ENCODE measurements around the gene DNAH17.
A peak's percentile ranks its signal among the peaks of the same experiment; 100 is the strongest.

DNAH17 gene

GRCh38 chr17:78602246-78602645 is 25.1 kb upstream of the DNAH17 start:
- DNase-seq (ENCODE audit: low spot score), result no peak

GRCh38 chr17:78601577-78602190 is 24.5 kb upstream of the DNAH17 start:
- DNase-seq (ENCODE audit: low spot score), result no peak

- no peak for DNase-seq (ENCODE audit: low spot score)
These were observed 23.1 kb upstream of the DNAH17 start for GRCh38 chr17:78600181-78600721.

DNA sequence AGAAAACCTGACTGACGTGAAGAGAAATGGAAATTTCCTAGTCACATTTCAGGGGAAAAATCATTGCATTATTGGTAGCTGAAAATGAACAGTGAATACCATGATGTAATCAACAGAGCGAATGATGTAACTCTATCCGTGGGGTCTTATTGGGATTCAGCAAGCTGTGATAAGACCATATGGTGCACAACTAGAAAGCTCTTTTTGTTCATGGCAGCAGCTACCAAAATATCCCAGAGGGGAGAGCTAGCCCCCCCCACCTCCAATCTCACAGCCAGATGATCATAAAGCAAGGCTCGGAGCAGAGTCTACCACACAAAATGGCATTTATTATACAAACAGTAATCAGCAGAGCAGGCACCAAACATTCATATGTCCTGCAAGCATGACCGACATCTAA is 22.2 kb upstream of the DNAH17 start:
- DNase-seq (ENCODE audit: low spot score), result no peak

DNA sequence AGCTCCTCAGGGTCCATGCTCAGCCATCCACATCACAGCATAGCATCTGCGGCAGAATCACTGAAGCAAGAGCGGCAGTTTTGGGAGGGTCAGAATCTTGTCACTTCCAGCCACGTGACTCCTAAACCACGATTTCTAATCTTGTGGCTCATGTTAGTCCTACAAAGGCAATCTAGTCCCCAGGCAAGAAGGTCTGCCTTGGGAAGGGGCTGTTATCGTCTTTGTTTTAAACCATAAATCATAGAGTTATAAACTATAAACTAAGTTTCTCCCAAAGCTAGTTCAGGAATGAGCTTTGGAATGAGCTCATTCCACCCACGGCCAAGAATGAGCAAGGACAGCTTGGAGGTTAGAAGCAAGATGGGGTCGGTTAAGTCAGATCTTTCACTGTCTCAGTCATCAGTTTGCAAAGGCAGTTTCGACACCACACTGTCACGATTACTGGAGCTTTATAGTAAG is 20.8 kb upstream of the DNAH17 start:
- no peak for DNase-seq (ENCODE audit: low spot score)

DNA sequence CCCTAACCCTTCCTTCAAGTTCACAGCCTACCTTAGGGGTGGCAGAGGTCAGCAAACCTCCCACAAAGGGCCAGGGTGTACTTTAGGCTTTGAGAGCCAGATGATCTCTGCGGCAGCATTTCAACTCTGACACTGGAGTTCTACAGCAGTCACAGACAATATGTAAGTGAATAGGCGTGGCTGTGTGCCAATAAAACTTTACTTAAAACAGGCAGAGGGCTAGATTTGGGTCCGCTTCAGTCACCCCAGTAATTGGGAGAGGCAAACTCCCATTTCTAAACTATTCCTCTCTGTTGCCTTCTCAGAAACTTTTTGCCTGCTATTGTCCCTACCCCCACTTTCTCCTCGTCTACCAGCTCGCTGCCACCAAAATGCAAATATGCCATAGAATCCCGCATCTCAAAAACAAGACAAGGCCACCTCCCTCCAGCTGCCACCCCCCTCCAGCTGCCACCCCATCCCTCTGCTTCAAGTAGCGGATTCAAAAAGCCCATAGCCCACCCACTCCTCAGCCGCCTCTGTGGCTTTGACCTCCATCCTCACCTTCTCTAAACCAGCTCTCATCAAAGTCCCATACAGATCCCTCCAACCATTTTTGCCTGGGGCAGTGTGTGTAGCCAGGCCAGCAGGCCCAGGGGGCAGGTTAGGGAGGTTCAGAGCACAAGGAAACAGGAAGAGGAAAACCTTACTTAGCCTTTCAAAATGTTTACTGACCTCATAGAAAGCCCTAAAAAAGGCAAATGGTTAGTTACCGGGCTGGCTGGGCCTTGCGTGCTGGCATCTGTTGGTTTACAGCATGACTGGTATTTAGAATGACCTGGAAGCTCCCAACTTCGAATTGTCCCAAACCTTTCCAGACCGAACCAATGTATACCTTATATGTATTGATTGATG is 19.9 kb upstream of the DNAH17 start:
- DNase-seq (ENCODE audit: low spot score), result no peak

- no peak for DNase-seq (ENCODE audit: low spot score)
These were observed 18.1 kb upstream of the DNAH17 start for GRCh38 chr17:78595135-78595810.

- no peak for DNase-seq (ENCODE audit: low spot score)
These were observed 15.8 kb upstream of the DNAH17 start for GRCh38 chr17:78592991-78593329.

DNA sequence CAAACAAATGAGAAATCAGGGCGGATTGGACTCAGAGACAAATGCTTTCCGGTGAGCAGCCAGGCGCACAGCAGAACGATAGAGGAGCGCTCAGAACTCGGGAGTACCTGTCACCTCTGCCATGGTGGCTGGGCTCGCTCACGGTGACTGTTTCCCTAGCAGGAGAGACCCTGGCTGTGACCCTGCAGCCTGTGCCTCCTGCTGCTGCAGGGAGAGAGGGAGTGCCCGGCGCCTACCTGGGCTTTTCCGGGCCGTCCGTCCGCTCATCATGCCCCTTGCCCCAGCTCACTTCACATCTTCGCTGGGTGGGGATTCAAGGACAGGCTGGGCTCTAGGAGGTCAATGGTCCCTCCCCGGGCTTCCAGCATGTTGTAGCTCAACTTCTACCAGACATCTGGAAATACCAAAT is 14.1 kb upstream of the DNAH17 start:
- DNase-seq (ENCODE audit: low spot score), result no peak

DNA sequence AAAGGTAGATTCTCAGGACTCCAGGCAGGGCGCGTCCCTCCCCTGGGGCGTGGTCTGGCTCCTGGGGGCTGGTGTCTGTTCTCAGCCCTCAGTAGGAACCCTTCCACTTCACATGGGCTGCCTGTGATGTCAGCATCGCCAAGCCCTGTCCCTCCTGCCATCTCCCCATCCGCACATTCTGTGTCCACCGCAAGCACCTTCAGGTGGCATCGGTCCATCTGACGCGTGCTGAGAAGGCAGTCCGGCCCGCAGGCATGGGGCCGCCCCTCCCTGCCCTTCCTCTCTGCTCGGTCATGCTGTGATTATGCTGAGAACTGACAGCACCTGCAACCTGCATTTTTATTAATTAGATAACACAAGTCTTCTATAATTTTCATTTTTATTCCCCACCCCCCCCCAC is 12.7 kb upstream of the DNAH17 start:
- no peak for DNase-seq (ENCODE audit: low spot score)

DNA sequence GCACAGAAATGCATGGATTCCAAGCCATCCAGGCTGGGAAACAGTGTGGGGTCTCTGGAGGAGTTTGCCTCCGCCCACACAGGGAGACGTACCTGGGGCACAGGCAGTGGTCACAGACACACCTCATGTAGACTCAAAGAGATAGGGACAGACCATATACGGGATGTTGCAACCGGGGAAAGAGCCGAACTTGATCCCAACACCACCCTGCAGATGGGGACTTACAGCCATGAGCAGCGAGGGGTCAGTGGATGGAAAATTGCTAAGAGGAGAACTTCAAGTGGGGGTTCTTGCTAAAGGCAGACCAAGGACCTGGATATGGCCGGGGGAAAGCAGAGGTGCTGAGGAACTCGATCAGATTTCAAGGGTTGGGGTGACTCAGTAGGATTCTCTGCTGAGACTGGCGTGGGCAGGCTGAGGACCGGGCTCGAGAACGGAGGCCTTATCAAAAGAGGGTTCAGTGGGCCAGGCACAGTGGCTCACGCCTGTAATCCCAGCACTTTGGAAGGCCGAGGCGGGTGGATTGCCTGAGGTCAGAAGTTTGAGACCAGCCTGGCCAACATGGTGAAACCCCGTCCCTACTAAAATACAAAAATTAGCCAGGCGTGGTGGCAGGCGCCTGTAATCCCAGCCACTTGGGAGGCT is 12.0 kb upstream of the DNAH17 start:
- no peak for DNase-seq (ENCODE audit: low spot score)

DNA sequence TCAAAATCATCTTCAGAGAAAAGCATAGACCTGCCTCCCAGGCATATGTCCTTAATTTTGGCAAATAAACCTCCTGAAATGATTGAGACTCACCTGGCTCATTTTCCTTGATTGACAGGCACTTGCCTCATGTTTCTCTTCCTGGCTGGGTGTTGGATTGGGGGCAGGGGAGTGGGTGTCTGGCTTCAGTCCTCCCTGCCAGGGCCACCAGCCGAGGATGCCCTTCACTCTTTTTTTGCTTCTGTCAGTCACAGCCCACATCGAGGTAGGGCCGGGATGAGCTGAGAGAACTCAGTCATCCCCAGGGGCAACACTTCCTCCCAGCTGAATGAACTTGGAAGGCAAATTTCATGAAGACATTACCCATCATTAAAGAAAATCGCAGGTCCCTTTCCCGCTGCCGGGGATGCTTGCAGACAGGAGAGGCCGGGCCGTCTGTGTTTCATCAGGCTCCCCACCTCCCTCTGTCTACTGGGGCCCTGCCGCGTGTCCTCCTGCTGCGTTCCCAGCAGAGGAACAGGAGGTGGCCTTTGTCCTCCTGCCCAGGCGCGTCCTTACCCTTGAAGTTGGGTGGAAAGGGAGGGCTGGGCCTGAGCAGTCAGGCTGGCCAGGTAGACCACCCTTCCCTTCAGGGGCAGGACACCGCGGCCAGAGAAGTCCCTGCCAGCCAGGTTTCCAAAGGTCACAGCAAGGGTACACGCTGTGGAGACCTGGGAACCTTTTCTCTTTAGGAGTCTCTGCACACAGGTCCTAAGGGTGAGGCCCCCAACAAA is 11.2 kb upstream of the DNAH17 start:
- DNase-seq (ENCODE audit: low spot score), result no peak

GRCh38 chr17:78585006-78585630 is 7.9 kb upstream of the DNAH17 start:
- DNase-seq (ENCODE audit: low spot score), result no peak

DNA sequence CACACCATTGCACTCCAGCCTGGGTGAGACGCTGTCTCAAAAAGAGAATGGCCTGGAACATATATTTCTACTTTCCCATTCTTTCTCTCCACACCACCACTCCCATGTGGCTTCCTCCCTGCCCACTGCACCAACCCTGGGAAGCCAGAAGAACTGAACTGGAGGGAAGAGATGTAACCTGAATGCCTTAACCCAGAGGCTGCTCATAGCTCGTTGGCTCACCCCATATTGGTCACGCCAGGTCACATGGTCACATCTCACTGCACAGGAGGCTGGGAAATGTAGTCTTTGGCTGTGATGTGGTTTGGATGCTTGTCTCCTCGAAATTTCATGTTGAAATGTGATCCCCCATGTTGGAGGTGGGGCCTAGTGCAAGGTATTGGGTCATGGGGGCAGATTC is 5.9 kb upstream of the DNAH17 start:
- no peak for DNase-seq (ENCODE audit: low spot score)

DNA sequence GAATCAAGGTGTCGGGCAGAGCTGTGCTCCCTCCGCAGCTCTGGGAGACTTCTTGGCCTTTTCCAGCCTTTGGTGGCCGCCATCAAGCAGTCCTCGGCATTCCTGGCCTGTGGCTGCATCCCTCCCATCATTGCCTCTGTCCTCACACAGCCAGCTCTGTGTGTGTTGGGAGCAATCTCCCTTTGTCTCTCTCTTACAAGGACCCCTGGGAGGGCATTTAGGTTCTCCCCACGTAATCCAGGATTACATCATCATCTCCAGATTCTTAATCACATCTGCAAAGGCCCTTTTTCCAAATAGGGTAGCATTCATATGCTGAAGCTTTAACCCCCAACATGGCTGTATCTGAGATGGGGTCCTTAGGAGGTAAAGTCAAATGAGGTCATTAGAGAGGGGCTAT is 4.1 kb upstream of the DNAH17 start:
- DNase-seq (ENCODE audit: low spot score), result peak; percentile 67

GRCh38 chr17:78580277-78580804 is 3.1 kb upstream of the DNAH17 start:
- DNase-seq (ENCODE audit: low spot score), result no peak

DNA sequence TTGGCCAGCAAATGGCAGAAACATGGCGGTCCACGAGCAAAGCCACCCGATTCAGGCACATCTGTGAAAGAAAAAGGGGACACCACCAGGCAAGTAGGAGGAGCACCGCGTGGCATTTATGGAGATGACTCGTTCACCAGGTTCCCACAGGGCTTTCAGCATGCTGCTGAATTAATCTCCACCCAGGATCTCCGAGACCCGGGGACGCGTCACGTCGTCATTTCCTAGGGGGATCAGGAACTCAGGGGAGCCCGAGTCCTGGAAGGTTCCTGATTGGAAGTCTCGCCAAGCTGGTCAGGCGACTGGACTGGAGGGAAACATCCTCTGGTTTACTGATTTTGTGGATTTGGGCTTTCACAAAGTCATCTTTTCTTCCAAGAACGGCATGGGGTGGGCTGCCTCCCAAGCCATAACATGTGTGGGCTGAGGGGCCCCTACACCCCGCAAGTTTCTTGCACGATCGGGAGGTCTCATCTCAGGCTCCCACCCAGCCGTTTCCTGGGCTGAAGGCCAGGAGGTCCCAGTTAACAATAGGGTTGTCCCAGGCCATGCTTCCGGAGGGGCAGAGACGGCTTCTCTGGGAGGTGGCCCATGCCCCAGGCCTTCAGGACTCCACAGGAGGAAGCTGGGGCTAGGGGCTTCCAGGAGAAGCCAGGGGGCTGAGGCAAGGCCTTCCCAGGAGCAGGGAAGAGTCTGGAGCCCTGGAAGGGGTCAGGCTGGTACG is 645 bp downstream of the DNAH17 start:
- DNase-seq (ENCODE audit: low spot score), result no peak

DNA sequence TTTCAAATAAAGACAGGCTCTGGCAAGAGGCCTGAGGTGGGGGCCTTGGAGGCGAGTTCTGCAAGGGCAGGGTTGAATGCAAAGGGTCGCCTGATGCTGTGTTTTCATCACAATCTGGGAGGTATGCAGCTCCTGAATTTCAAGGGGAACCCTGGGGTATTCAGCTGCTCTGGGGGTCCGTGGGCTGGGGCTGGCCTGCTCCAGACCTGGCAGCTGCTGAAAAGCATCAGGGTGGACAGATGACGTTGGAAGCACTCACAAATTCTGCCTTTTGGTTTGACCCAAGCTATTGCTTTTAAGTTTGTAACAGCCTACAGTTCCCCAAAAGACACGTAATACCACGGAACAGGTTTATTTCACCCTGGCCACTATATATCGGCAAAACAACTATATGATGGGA is 1.3 kb downstream of the DNAH17 start:
- no peak for DNase-seq (ENCODE audit: low spot score)

GRCh38 chr17:78575340-78575739 is 1.9 kb downstream of the DNAH17 start:
- no peak for DNase-seq (ENCODE audit: low spot score)

DNA sequence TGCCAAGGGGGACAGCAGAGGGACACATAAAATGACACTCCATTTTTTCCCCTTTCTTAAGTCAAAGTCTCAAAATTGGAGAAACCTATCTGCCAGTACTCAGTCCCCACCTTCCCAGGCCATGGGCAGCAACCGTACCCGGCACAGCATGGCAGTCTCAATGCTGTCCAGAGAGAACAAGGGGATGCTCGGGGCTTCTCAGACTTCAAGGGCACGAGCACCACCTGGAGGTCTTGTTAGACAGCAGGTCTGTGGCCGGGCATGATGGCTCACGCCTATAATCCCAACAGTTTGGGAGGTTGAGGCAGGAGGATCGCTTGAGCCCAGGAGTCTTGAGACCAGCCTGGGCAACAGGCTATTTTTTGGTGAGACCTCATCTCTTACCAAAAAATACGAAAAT is 3.2 kb downstream of the DNAH17 start:
- DNase-seq (ENCODE audit: low spot score), result peak; percentile 72
